GM12891 (cell line): ENCODE measurements around the gene LDB3.

ENCODE experiments used
- POLR2AphosphoS5 ChIP-seq: IDR thresholded peaks from 2 replicates; pipeline ENCODE4 v1.6.1; 2011; ENCODE audit warnings: low read depth, low read length, control low read depth
- POU2F2 ChIP-seq: IDR thresholded peaks from 2 replicates; pipeline ENCODE4 v1.6.1; 2011; ENCODE audit warnings: low read depth, mild to moderate bottlenecking, control low read depth, low read length, moderate library complexity

DNA sequence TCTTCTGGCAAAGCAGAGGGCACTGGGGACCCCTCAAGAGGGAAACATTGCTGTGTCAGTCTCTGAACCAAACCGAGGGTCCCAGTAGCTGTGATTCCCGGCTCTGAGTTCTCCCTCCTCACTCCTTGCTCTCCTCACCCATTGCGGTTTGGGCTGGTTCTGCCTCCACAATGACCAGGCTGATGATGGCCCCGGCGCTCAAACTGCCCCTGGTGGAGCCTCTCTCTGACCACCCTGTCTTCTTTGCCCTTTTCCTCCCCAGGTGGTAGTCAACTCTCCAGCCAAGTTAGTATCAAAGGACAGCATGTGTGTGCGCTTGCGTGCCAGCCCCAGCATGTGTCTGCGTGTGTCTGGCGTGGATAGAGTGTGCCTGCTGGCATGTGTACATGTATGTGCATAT is 17.1 kb downstream of the LDB3 start:
- TF ChIP-seq POLR2AphosphoS5: no peak
- no peak for TF ChIP-seq POU2F2
